HG02938 (cell line): ENCODE results near the gene COL4A2.

Experiments
- ATAC-seq: cut with Tn5 transposase; IDR thresholded peaks from one replicate; pipeline ENCODE4 v1.9.1; 2021; ENCODE audit warnings: mild to moderate bottlenecking, moderate library complexity; ENCODE audit not compliant: unreplicated experiment

COL4A2 gene

DNA sequence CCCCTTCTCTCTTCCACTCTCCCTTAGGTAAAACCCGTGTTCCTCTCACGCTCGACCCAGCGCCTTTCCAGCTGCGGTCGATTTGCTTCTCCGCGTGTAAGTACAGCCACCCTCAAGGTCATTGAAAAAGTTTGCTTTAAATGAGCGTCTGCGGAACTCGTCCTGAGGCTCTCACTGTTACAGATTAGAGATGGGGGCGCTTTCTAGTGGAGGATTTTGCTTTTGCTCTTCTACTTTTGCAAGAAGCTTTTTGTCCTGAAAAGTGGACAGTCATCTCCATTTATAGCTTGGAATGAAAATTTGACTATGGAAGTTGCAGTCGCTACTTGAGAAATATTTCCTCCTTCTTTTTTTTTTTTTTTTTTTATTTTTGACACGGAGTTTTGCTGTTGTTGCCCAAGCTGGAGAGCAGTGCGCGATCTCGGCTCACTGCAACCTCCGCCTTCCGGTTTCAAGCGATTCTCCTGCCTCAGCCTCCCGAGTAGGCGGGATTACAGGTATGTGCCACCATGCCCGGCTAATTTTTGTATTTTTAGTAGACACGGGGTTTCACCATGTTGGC lies 255.0 kb downstream of the COL4A2 start:
- ATAC-seq: no peak
